Naive thymus-derived CD4-positive, alpha-beta T cell (primary cell): ENCODE results near the gene ATP8B4. TPM values are rescaled to one million over a fixed set of nuclear protein-coding genes. Genes with fewer than 3 reads are reported as not detected.

ENCODE experiments used
- ATAC-seq: fragments of 150-1000 bp; cut with Tn5 transposase; 2 replicates; pipeline ENCODE4 v1.10.0; 2021; ENCODE audit warnings: mild to moderate bottlenecking, moderate library complexity
- CTCF ChIA-PET: fragments of 350-600 bp; sonication (Branson Sonifier 250); formaldehyde crosslinking; loops from one replicate; lab custom pipeline; 2021; ENCODE audit warnings: antibody characterized with exemption; lab: Charles Lee
- POLR2A ChIA-PET: fragments of 350-600 bp; sonication (Branson Sonifier 250); formaldehyde crosslinking; loops from one replicate; lab custom pipeline; 2021; ENCODE audit warnings: antibody characterized with exemption, inconsistent platforms; lab: Charles Lee
- DNase-seq, 9 donors: peaks; one replicate each; pipeline versions ENCODE4 v3.0.0 to v3.0.0-alpha.2; 2020 to 2022; ENCODE audit warnings: mixed read lengths in 1 of 9
- H3K27ac ChIP-seq: one replicate; pipeline ENCODE4 v1.7.0; 2013; ENCODE audit warnings: mild to moderate bottlenecking, low read depth, low read length, moderate library complexity
- H3K27me3 ChIP-seq, 2 donors: one replicate each; pipeline ENCODE4 v1.7.0; 2013; ENCODE audit warnings: low read length in 2 of 2, mild to moderate bottlenecking in 2 of 2, moderate library complexity in 2 of 2; ENCODE audit not compliant: control insufficient read depth in 2 of 2, insufficient read depth in 2 of 2
- H3K36me3 ChIP-seq, 3 experiments: 1 replicate in 2 of 3; 2 replicates in 1 of 3; pipeline ENCODE4 v1.7.0; 2013; ENCODE audit warnings: low read length in 3 of 3, mild to moderate bottlenecking in 3 of 3, moderate library complexity in 1 of 3; ENCODE audit not compliant: insufficient read depth in 3 of 3, control insufficient read depth in 2 of 3
- H3K4me1 ChIP-seq, 2 donors: one replicate each; pipeline ENCODE4 v1.7.0; 2013; ENCODE audit warnings: low read length in 2 of 2, mild to moderate bottlenecking in 2 of 2, moderate library complexity in 1 of 2; ENCODE audit not compliant: control insufficient read depth in 2 of 2, insufficient read depth in 2 of 2
- H3K4me3 ChIP-seq: 2 replicates; pipeline ENCODE4 v1.7.0; 2013; ENCODE audit warnings: mild to moderate bottlenecking, low read length
- H3K9me3 ChIP-seq, 3 experiments: 1 replicate in 2 of 3; 2 replicates in 1 of 3; pipeline ENCODE4 v1.7.0; 2013; ENCODE audit warnings: low read length in 3 of 3; ENCODE audit not compliant: control insufficient read depth in 2 of 3
- H3K27ac Mint-ChIP-seq, 9 donors: one replicate each; pipeline ENCODE4 v1.8.0; 2020 to 2022; ENCODE audit warnings: mixed read lengths in 9 of 9, mild to moderate bottlenecking in 8 of 9, moderate library complexity in 5 of 9, inconsistent platforms in 2 of 9
- H3K27me3 Mint-ChIP-seq, 5 donors: one replicate each; pipeline ENCODE4 v1.8.0; 2021 to 2022; ENCODE audit warnings: mixed read lengths in 5 of 5, mild to moderate bottlenecking in 1 of 5
- H3K36me3 Mint-ChIP-seq, 5 donors: one replicate each; pipeline ENCODE4 v1.8.0; 2020 to 2022; ENCODE audit warnings: mixed read lengths in 5 of 5, mild to moderate bottlenecking in 3 of 5, inconsistent platforms in 1 of 5
- H3K4me1 Mint-ChIP-seq, 7 donors: one replicate each; pipeline ENCODE4 v1.8.0; 2020 to 2022; ENCODE audit warnings: mixed read lengths in 7 of 7, mild to moderate bottlenecking in 3 of 7, inconsistent platforms in 1 of 7
- H3K4me3 Mint-ChIP-seq, 10 donors: one replicate each; pipeline ENCODE4 v1.8.0; 2020 to 2022; ENCODE audit warnings: mild to moderate bottlenecking in 10 of 10, mixed read lengths in 10 of 10, moderate library complexity in 6 of 10, inconsistent platforms in 2 of 10
- H3K9me3 Mint-ChIP-seq, 11 donors: one replicate each; pipeline ENCODE4 v1.8.0; 2020 to 2022; ENCODE audit warnings: mixed read lengths in 11 of 11, mild to moderate bottlenecking in 4 of 11, inconsistent platforms in 1 of 11, moderate library complexity in 1 of 11
- intact Hi-C, 2 donors: fragments of 100-400 bp; cut with micrococcal nuclease; formaldehyde crosslinking; loops; one replicate each; pipeline ENCODE4 v1.15.1; 2023
- polyA plus RNA-seq, 2 donors: library from polyadenylated mRNA; unstranded; fragments of 300-500 nt; fragmentation: Illumina TruSeq; gene quantifications; one replicate each; pipeline ENCODE4 v1.2.3, GENCODE V29; 2021
- total RNA-seq, 6 experiments: library from RNA in 5 of 6; stranded (reverse) in 5 of 6; gene quantifications; 1 replicate in 5 of 6; 2 replicates in 1 of 6; pipeline ENCODE4 v1.2.3 and lab custom pipeline; 2021 to 2026

Gene ATP8B4
- total and polyA plus RNA-seq, 7 experiments from 2014 or later = 0.92 to 24.3 (median 5.0) TPM; not detected in 2

DNA sequence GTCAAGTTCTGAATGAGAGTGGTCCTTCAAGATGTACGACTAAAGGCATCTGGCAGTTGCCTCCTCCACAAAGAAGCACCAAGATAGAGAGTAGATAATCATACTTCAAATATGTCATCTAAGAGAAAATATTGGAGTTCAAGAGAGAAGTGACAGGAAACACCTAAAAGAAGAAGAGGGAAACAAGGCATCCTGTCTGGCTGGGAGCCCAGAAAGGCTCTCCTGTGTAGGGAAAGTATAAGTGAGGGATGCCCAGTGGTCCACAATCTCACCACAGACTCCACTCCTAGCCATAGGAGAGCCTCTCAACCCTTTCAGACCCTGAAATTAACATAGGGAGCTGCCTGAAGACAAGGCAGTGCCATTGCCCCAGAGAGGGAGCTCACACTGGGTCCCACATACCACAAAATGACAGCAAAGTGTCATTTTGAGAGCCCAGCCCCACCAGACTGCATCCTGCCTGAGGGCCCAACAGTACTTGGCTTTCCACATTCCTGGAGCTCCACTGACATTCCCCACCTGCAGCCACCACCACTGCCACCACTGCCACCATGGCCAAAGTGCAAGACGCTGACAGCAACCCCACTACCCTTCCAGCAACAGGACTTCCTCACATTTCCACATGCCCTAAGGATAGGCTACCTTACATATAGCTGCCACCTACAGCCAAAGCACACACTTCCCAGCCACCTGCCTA lies 210.6 kb downstream of the ATP8B4 start:
- Histone ChIP-seq H3K4me1 (no peaks in the 10 kb centered on the region), H3K36me3 (no peaks in the 10 kb centered on the region), H3K27me3 (no peaks in the 10 kb centered on the region), H3K27ac (no peak overlapping the region), H3K4me3 (no peak overlapping the region), H3K9me3 (peaks cover 0 to 8% (median 0%) of the 10 kb centered on the region in 3 experiments)
- Mint-ChIP-seq H3K27me3 (peaks cover 0 to 33% (median 17%) of the 10 kb centered on the region in 5 donors), H3K27ac (no peak overlapping the region), H3K9me3 (peaks cover 0 to 22% (median 16%) of the 10 kb centered on the region in 11 donors), H3K4me3 (no peak overlapping the region), H3K4me1 (peaks cover 0 to 2% (median 0%) of the 10 kb centered on the region in 7 donors), H3K36me3 (peaks cover 0 to 47% (median 0%) of the 10 kb centered on the region in 5 donors)
- no peak for DNase-seq
- no peak for ATAC-seq
- intact Hi-C loops = no loop called here
- ChIA-PET POLR2A (no interaction called here), CTCF (no interaction called here)

DNA sequence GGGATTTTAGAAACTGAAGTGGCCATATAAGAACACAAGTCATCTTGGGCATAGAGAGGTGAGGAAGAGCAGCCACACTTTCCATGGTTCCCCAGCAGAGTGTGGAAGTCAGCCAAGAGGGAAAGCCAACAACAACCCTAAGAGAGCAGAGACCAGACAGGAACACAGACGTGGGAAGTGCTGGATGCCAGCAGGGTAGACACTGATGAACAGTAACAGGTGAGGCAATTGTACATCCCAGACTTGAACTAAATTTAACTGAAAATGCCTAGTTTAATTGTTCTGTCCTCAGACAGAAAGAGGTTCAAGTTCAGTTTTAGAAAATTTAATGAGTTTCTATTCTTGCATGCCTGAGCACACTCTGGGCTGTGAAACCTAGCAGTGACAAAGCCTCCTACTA lies 212.1 kb downstream of the ATP8B4 start:
- peaks cover 0 to 22% (median 10%) of the 10 kb centered on the region in 11 donors for H3K9me3 Mint-ChIP-seq
- ChIA-PET POLR2A (no interaction called here), CTCF (no interaction called here)
- no peaks in the 10 kb centered on the region for H3K36me3 ChIP-seq
- no peak for ATAC-seq
- no peak overlapping the region for H3K27ac Mint-ChIP-seq
- no peak overlapping the region for H3K4me3 Mint-ChIP-seq
- H3K27ac ChIP-seq = no peak overlapping the region
- H3K36me3 Mint-ChIP-seq = peaks cover 0 to 36% (median 0%) of the 10 kb centered on the region in 5 donors
- DNase-seq = no peak
- H3K9me3 ChIP-seq = peaks cover 0 to 8% (median 0%) of the 10 kb centered on the region in 3 experiments
- intact Hi-C loops = no loop called here
- H3K4me1 Mint-ChIP-seq = peaks cover 0 to 2% (median 0%) of the 10 kb centered on the region in 7 donors
- no peak overlapping the region for H3K4me3 ChIP-seq
- no peaks in the 10 kb centered on the region for H3K27me3 ChIP-seq
- H3K27me3 Mint-ChIP-seq = peaks cover 0 to 35% (median 18%) of the 10 kb centered on the region in 5 donors
- H3K4me1 ChIP-seq = no peaks in the 10 kb centered on the region

DNA sequence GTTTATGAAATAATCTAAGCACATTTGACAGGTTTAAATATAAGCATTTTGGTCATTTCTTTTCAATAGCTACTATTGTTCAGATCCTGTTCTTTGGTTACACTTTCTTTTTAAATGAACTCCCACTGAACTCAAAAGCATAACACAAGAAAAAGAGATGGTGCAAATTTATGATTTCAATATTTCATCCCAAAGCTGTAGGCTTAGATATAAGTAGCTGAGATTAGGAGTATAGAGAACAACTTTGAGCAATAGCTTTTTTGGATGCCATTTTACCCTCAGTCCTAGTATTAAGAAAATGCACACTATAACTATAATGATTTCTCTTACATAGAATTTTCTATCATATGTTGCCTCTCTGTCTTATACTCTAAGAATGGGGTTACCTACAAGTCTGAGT lies 213.8 kb downstream of the ATP8B4 start:
- H3K27me3 Mint-ChIP-seq = peaks cover 0 to 35% (median 18%) of the 10 kb centered on the region in 5 donors
- ChIA-PET POLR2A (no interaction called here), CTCF (no interaction called here)
- no peak overlapping the region for H3K4me3 ChIP-seq
- peaks cover 0 to 2% (median 0%) of the 10 kb centered on the region in 7 donors for H3K4me1 Mint-ChIP-seq
- intact Hi-C loops = no loop called here
- no peak overlapping the region for H3K27ac ChIP-seq
- peaks cover 0 to 28% (median 0%) of the 10 kb centered on the region in 5 donors for H3K36me3 Mint-ChIP-seq
- peaks cover 0 to 14% (median 7%) of the 10 kb centered on the region in 11 donors for H3K9me3 Mint-ChIP-seq
- no peak for DNase-seq
- no peaks in the 10 kb centered on the region for H3K36me3 ChIP-seq
- no peak for ATAC-seq
- no peaks in the 10 kb centered on the region for H3K27me3 ChIP-seq
- peaks cover 0 to 3% (median 0%) of the 10 kb centered on the region in 3 experiments for H3K9me3 ChIP-seq
- no peaks in the 10 kb centered on the region for H3K4me1 ChIP-seq
- H3K27ac Mint-ChIP-seq = no peak overlapping the region
- no peak overlapping the region for H3K4me3 Mint-ChIP-seq

DNA sequence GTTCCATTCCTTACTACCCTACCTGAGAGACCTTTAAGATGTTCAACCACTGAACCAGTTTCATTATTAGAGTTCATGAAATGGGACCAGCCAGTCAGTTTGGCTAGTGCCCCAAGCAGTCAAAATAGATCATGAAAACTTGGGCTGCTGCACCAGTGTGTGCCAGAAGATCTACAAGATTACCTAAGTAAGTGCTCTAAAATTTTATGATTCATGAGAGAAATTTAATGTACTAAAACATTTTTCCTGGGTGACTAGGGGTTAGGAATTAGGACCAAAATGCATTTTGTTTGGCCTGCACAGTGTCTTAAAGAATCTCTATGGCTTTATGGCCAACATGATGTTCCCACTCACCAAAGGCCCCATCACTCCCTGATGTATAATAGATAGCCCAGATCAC lies 214.7 kb downstream of the ATP8B4 start:
- Histone ChIP-seq H3K4me3 (no peak overlapping the region), H3K27me3 (no peaks in the 10 kb centered on the region), H3K9me3 (no peaks in the 10 kb centered on the region), H3K4me1 (no peaks in the 10 kb centered on the region), H3K36me3 (no peaks in the 10 kb centered on the region), H3K27ac (no peak overlapping the region)
- Mint-ChIP-seq H3K27me3 (peaks cover 0 to 35% (median 18%) of the 10 kb centered on the region in 5 donors), H3K4me3 (no peak overlapping the region), H3K27ac (no peak overlapping the region), H3K36me3 (peaks cover 0 to 27% (median 0%) of the 10 kb centered on the region in 5 donors), H3K4me1 (peaks cover 0 to 2% (median 0%) of the 10 kb centered on the region in 7 donors), H3K9me3 (peaks cover 0 to 8% (median 0%) of the 10 kb centered on the region in 11 donors)
- ATAC-seq (no peak), DNase-seq (no peak)
- CTCF ChIA-PET = no interaction called here
- intact Hi-C loops = no loop called here
- POLR2A ChIA-PET = no interaction called here

DNA sequence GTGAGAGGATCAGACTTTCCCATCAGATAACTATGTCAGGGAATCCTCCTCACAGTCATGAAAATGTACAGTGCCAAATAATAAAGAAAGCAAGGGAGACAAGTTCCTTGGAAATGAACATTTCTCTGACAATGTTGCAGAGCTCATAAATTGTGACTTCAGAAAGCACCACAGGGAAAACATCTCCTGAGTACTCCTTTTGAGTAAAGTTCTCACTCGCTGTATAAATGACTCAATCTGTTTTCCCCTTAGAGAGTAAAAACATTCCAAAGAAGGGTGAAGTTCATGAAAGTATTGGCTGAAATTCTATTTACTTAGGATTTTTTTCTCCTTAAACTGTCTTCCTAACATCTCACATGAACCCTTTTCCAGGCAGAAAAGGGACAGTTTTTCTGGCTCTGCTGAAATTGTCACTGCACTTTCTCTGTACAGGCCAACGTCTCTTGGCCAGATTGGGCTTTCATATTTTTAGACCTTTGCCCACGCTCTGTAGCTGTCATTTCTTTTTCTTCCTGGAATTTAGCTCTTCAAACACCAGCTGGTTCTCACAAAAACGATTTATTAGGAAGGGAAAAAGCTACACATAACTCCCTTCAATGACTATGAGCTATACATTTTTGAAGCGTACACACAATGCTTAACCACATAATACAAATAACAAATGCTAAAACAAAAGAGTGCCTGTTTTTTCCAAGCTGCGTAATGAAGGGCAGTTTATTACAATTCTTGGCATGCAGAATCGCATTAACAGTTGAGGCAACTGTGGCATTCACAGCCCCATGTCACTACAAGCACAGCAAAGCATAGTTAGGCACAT lies 216.1 kb downstream of the ATP8B4 start:
- no peak for ATAC-seq
- Histone ChIP-seq H3K9me3 (no peaks in the 10 kb centered on the region), H3K27ac (no peak overlapping the region), H3K27me3 (no peaks in the 10 kb centered on the region), H3K36me3 (no peaks in the 10 kb centered on the region), H3K4me1 (no peaks in the 10 kb centered on the region), H3K4me3 (no peak overlapping the region)
- no peak for DNase-seq
- H3K27me3 Mint-ChIP-seq = peaks cover 0 to 29% (median 18%) of the 10 kb centered on the region in 5 donors
- no peak overlapping the region for H3K27ac Mint-ChIP-seq
- H3K36me3 Mint-ChIP-seq = peaks cover 0 to 21% (median 0%) of the 10 kb centered on the region in 5 donors
- intact Hi-C loops = no loop called here
- POLR2A ChIA-PET = no interaction called here
- no peak overlapping the region for H3K4me3 Mint-ChIP-seq
- peaks cover 0 to 4% (median 0%) of the 10 kb centered on the region in 11 donors for H3K9me3 Mint-ChIP-seq
- no peaks in the 10 kb centered on the region for H3K4me1 Mint-ChIP-seq
- CTCF ChIA-PET = no interaction called here

DNA sequence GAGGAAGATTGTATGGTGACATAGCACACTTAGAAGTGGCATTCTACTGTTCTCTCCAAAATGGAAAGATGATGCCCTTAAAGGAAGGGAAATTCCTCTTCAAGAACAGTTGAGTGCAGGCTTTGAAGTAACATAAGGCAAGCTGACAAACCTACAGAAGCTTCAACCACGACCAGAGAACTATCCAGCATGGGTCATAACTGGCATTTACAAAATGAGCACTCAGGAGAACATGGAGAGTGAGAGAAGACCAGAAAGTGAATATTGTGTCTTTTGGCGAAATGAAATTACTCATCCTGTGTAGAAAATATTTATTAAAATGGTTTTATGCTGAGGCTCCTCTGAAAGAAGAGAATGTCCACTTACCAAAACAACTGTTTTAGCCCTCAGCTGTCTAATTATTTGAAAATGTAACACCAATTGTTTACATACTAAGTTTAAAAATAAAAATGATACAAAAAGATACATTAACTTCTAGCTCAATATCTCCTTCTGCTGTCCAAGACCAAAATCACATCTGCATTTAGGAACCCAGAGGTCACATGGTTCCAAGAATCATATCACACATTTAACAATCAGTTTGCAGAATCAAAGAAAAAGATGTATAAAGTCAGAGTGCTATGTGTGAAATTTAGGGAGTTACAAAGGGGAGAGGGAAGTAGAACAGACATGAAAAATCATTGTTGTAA lies 216.9 kb downstream of the ATP8B4 start:
- H3K9me3 Mint-ChIP-seq = peaks cover 0 to 3% (median 0%) of the 10 kb centered on the region in 11 donors
- no peak overlapping the region for H3K27ac Mint-ChIP-seq
- no peak overlapping the region for H3K4me3 Mint-ChIP-seq
- POLR2A ChIA-PET = no interaction called here
- peaks cover 0 to 25% (median 15%) of the 10 kb centered on the region in 5 donors for H3K27me3 Mint-ChIP-seq
- no peak for DNase-seq
- no peak overlapping the region for H3K4me3 ChIP-seq
- no peaks in the 10 kb centered on the region for H3K27me3 ChIP-seq
- no peak for ATAC-seq
- no peak overlapping the region for H3K27ac ChIP-seq
- CTCF ChIA-PET = no interaction called here
- intact Hi-C loops = no loop called here
- peaks cover 0 to 18% (median 0%) of the 10 kb centered on the region in 5 donors for H3K36me3 Mint-ChIP-seq
- H3K4me1 ChIP-seq = no peaks in the 10 kb centered on the region
- no peaks in the 10 kb centered on the region for H3K36me3 ChIP-seq
- H3K4me1 Mint-ChIP-seq = no peaks in the 10 kb centered on the region
- no peaks in the 10 kb centered on the region for H3K9me3 ChIP-seq
